Measurements from ENCODE around the gene HNRNPDL.

DNA sequence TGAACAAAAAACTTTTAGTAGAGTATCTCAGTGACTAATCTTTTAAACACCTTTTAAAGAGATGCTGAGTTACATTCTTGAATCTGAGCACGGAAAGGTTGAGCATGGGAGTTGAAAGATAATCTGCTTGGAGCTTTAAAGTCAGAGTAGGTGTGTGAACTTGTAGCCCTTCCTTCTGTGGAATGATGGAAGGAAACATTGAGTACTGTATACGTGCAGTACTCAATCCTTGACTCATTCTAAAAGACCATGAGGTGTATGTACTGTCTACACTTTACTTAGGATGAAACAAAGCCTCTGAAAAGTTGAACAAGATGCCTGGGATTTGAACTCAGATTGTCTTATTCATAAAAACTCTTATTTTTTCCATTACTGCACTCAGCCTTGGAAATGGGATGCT, 3.5 kb upstream of the HNRNPDL start:
- TF ChIP-seq CTCF (IDR thresholded peaks at IDR 0.05), result no peak
- no peak for TF ChIP-seq POLR2AphosphoS5 (IDR thresholded peaks at IDR 0.05)
- no peak for TF ChIP-seq POLR2A (IDR thresholded peaks at IDR 0.05)
- TF ChIP-seq EP300 (IDR thresholded peaks at IDR 0.05), result no peak
